NCI-H2196 (cell line): ENCODE data around the gene ANXA10.
"Not testable (repeated sequence)": the region's sequence is repeated elsewhere in the genome, so short reads cannot be mapped to it uniquely, and the experiment has no call there.

Source experiments
- DNase-seq: peaks from one replicate; lab custom pipeline; 2025; ENCODE audit not compliant: unreplicated experiment; lab: John Stamatoyannopoulos, UW

ANXA10 gene

DNA sequence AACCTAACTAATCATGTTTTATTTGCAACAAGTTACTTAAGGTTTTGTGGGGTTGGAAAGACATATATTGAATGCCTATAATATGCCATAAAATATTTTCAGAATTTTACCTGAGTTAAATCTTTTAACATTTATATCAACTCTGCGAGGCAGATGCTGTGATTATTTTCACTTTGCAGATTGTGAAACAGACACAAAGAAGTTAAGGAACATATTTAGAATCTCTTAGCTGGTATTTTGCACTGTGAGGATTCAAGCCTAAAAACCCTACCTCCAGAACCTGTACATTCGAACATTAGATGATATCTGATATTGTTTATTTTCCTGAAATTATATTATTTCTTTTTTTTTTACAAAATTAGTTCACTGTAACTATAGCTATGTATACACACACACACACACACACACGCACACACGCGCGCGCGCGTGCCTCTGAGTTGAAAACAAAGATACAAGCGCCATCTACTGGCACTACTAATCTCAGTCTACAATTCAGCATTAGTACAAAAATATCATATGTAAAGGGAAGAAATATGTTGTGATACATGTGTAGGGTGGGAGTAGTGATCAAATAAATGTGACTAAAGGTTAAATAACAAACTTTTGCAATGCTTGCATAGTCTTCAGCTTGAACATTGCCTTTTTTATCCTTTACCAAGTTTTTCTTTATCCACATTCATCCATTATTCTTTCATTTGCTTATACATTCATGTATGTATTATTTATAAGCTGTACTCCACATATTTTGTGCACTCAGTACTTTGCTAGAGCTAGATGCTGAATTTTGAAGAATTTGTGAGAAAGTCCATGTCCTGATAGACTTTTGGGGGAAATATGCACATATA is 61.5 kb downstream of the ANXA10 start:
- DNase-seq, result peak; percentile 43

DNA sequence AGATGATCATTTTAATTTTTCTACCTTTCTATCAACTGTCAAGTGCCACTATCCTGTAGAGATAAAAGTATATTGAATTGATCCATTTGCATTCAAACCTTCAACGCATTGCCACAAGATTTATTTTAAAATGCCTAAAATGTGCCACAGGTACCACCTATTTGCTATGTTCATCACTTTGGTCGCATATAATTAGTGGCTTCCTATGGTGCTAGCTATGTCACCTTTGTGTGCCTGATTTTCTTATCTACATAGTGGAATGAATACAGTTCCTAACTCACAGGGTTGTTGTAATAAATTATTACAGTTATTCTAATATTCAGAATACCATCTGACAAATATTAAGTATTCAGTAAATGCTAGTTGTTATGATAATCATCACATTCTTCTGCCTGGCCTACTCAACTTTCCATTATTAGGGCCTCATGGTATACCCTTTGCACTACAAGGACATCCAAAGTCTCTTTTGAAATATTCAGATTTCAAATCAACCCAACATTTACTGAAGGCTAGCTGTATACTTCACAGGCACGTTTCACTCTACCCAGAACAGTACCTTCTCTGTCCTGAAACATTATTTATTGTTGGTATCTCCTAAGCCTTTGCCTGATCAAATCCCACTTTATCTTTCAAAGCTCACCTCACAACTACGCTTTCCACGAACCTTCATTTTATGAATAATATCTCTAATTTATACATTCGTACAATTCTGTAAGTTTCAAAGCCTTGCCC is 62.4 kb downstream of the ANXA10 start:
- no peak for DNase-seq

DNA sequence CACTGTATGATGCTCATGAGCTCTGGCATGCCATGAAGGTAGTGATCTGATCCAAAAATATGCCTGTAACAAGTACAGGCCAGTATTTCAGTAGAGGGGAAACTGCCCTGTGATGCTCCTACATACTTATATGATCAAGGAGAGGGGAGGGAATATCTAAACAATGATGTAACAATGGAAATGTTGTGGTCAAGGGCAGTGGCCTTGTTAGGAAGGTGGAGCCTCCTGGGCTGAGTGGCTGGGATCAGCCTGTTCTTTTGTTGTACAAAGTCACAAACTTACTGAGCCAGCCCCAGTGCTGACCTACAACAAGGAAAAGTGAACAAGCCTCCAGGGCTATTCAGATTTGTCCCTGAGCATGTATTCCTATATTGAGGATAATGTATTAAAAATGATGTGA is 70.3 kb downstream of the ANXA10 start:
- no peak for DNase-seq

DNA sequence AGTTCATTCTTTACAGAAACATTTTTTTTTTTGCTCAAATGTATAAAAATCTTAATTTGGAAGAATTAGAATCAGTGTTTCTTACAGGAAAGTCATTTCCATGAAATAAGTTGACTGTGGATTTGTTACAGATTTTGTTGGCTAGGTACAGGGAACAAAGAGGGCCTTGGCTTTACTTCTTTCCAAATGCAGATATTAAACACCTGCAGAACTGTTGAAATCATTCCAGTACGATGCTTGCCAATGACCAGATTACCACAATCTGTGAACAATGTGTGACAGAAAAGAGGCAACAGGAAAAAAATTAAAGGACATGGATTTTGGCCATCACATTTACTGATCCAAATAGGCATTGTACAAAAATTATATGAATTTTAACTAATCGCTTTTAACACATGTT is 70.8 kb downstream of the ANXA10 start:
- DNase-seq, result no peak

DNA sequence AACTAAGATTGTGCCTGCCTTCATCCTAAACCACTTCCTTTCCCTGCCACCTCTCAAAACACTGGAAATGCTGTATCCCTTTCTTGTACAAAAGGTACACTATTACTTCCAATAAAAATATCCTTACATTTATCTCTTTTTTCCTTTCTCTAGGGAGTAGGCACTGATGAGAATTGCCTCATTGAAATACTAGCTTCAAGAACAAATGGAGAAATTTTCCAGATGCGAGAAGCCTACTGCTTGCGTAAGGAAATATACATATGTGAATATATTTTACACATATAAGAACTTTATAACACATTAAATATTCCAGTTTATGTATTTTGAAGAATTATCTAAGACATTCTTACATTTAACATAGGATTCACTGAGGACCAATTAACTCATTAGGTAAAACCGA is 71.7 kb downstream of the ANXA10 start:
- no peak for DNase-seq

DNA sequence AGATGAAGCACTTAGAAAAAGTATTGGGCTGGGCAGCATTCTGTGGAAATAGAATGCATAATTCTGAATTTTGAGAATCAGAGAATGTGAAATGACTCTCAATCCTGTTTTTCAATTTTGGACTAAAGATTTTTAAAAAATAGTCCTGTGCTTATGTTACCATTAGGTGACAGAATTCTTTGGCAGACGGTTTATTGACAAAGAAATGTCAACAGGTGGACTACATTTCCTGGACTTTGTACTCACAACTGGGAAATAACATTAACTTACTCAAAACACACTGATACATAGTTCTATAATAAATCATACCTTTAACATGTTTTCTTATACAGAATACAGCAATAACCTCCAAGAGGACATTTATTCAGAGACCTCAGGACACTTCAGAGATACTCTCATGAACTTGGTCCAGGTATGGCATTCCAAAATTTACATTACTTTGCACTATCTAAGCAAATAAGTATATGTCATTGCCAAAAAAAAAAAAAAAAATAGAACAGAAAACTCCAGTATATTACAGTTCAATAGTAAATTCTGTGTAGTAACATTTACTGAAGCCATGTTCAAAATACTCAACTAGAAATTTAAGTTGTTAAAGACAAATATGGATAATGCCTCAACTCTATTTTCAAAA is 72.7 kb downstream of the ANXA10 start:
- no peak for DNase-seq

DNA sequence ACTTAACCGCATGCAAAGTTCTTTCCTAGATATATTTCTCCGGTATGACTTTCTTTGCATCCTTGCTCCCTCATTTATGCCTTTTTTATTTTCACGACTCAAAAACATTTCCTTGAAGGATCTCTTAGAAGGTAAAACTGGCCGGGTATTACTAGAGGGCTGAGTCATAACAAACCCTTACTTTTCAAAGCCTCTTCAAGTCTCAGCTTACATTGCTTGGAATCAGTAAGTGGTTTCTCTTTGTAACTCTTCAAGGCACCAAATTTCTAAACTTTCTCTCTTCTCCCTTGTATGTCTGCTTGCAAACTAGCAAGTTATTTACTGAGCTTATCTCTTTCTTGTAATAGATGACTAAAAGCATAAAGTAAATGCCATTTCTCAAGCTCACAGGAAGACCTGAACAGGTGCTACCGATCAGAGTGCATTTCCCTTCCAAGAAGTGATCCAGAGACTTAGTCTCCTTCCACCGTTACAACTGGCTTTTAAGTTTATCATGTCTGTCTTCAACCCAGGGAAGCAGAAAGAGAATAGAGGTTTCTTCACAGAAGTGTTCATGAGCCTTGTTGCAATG is 75.5 kb downstream of the ANXA10 start:
- DNase-seq, result no peak

DNA sequence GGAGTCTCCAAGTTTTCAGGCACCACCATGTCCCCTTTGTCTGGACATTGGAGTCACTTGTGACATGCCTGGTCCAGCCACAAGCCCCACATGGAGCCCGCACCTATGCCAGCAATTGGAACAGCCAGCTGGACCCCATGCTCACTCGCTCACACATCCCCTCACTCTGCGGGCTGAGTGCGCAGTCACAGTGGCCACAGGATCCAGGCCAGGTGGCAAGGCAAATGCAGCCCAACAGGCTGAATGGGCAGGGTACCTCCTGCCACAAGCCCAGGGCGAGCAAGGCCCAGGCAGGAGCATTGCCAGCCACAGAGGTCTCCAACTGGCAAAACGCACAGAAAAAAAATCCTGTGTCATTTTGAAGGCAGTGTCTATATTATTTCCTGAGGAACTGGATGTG is 82.0 kb downstream of the ANXA10 start:
- no peak for DNase-seq

DNA sequence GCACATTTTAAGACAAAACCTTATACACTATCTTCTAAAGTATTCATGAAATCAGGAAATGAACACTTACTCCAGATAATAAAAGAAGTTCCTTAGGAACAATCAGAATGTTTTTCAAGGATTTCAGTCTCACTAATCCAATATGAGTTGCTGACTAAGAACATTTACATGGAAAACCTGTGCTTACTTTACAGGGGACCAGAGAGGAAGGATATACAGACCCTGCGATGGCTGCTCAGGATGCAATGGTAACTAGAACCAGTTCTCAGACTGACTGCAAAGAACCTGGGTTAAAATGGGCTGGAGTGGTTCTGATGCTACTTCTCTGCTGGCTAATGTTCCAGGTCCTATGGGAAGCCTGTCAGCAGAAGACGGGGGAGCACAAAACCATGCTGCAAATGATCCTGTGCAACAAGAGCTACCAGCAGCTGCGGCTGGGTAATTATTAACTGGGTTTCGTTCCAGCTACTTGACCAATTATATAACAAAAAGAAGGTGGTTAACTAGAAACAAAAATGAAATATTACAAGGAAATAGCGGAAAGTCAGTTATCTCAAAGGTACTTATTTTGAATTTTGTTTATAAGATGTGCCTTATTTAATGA is 85.3 kb downstream of the ANXA10 start:
- no peak for DNase-seq

DNA sequence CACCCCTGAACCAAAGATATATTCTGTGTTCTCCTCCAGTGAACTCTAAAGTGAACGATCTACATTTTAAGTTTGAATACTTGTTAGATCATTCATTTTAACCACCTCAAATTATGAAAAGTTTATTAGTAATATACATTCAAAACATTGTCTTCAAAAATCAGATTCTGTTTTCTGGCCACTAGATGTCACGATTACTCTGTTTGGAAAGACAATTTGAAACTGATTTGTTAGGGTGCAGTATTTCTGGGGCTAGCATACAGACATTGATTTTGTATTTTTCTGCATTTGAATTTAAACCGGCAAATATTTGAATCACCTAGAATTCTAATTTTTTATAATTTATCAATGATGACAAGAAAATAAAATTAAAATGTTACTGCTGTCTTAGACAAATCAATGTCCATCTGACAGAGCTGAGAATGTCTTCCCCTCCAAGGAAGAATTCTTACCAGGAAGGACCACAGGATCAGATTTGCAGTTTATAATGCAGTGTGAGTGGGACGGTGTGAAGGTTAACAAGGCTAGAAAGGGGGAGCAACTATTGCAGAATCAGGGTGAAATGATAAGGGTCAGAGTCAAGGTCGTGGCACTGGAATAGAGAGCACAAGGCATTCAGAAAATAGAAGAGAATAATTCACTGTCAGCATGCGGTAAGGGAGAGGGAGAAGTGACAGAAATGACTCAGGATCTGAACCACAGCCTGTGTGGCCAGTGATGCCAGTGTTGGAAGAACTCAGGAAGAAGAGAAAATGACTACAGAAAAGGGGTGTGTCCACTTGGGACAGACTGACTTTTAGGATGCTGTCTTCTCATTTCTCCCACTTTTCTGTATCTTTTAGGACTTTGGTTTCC is 91.6 kb downstream of the ANXA10 start:
- DNase-seq, result peak; percentile 16

DNA sequence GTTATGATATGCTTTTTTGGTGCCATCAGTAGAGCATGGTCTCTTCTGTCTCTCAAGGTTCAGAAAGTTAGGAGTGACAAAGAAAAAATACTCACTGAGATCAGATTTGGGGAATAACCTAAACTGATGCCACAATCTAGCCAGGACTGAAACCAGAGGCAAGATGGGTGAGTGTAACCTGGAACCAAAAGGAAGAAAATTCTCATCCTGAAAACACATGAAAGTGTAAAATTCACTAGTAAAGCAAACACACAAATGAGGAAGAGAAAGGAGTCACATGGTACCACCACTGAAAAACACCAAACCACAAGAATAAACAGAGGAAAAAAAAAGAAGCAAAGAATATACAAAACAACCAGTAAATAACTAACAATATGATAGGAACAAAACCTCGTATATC is 96.4 kb downstream of the ANXA10 start:
- no peak for DNase-seq

DNA sequence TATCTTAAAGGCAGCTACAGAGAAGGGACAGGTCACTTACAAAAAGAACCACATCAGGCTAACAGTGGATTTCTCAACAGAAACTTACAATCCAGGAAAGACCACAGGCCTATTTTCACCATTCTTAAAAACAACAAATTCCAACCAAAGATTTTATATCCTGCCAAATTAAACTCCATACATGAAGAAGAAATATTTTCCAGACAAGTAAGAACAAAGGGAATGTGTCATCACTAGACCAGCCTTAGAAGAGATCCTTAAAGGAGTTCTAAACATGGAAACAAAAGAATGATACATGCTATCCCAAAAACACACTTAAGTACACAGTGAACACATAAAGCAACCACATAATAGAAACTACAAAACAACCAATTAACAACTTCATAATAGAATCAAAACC is 105.6 kb downstream of the ANXA10 start:
- no peak for DNase-seq

DNA sequence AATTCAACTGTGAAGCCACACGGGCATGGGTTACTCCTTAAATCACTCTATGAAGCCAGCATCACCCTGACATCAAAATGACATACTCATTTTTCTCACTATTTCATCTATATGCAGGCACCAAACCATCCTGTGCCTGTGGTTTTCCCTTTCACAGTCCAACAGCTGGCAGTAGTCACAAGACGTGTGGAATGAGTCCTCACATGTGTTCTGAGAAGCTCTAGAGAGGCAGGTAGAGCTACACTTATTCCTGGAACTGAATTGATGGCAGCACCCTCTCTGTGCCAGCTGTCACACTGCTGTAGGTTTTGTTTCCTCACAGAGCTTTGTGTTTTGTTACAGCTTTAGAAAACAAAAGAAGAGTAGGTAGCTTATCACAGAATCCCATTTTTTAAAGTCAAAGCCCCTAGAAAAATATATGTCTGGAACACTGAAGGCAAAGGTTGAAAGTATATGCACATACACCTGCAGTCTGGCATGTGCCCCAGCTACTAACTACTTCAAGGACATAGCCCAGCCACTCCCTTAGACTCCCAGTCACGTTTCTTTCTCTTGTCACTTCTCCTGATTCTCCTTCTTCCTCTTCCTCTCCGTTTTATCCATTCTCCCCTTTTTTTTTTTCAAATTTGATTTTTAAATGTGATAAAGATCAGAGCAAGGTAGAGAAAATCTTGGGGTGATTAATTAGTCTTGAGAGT is 107.1 kb downstream of the ANXA10 start:
- DNase-seq, result no peak

DNA sequence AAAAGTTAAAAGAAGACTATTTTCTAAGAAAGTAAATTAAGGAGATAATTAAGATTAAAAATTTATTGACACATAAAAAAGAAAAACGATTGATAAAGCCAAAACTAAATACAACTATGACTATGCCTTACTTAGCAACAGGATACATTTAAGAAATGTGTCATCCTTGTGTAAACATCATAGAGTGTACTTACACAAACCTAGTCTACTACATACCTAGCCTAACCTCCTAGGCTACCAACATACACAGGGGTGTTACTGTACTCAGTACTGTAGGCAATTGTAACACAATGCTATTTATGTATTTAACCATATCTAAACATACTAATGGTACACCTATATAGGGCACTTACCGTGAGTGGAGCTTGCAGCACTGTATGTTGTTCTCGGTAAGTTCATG is 108.3 kb downstream of the ANXA10 start:
- no peak for DNase-seq

DNA sequence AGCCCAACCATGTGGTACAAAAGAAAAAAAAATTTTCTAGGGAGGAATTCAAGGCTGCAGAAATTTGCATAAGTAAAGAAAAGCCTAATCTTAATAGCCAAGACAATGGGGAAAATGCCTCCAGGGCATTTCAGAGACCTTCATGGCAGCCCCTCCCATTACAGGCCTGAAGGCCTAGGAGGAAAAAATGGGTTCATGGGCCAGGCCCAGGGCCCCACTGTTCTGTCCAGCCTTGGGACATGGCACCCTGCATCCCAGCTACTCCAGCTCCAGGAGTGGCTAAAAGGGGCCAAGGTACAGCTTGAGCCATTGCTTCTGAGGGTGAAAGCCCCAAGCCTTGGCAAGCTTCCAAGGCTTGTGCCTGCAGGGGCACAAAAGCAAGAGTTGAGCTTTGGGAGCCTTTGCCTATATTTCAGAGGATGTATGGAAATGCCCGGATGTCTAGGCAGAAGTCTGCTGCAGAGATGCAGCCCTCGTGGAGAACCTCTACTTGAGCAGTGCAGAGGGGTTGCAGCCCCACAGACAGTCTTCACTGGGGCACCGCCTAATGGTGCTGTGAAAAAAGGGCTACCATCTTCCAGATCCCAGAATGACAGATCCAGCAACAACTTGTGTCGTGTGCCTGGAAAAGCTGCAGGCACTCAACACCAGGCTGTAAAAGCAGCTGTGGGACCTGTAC is 111.0 kb downstream of the ANXA10 start:
- no peak for DNase-seq

DNA sequence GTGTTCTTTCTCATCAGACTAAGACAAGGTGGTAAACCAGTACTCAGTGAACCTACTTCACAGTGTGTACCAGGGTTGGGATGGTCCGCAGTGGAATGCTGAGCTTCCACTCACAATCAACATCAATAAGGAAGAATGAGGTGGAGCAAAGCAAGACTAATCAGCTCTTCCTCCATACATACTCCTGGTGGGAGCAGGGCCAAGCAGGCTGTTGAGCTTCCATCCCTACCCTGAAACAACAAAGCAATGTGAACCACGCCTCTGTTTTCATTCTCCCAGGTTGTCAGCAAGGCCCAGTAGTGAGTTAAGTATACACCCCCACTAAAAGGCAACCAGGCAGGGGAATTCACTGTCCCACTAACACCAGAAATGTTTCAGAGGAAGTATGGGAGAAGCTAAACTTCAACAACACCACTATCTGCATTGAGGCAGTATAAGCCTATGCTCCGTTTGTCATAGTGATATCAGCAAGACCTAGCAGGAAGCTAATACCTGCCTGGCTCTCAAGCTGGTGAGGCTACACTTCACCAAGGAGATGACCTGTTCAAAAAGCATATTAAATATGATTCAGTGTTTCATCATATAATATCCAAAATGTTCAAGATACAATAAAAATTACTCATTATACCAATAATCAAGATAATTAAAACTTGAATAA is 116.7 kb downstream of the ANXA10 start:
- DNase-seq, result no peak

DNA sequence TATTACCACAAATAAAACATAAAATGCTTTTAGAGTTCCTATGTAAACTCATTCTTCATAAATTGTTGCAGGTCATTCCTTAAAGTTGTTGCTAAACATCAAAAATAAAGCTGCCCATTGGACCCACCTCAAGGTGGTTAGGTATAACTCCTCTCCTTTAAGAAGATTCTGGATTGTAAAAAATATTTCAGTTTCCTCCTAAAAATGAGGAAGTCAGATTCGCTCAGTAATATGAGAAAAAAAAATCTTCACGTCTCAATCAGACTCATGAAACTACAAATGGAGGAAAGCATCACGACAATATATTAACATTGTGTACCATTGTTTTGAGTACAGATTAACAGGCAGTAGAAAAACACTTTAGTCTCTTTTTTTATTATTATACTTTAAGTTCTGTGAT is 120.3 kb downstream of the ANXA10 start:
- no peak for DNase-seq

DNA sequence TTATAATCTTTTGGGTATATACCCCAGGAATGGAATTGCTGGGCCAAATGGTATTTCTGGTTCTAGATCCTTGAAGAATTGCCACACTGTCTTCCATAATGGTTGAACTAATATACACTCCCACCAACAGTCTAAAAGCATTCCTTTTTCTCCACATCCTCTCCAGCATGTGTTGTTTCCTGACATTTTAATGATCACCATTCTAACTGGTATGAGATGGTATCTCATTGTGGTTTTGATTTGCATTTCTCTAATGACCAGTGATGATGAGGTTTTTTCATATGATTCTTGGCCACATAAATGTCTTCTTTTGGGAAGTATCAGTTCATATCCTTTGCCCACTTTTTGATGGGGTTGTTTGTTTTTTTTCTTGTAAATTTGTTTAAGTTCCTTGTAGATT is 121.2 kb downstream of the ANXA10 start:
- DNase-seq, result not testable (repeated sequence)

DNA sequence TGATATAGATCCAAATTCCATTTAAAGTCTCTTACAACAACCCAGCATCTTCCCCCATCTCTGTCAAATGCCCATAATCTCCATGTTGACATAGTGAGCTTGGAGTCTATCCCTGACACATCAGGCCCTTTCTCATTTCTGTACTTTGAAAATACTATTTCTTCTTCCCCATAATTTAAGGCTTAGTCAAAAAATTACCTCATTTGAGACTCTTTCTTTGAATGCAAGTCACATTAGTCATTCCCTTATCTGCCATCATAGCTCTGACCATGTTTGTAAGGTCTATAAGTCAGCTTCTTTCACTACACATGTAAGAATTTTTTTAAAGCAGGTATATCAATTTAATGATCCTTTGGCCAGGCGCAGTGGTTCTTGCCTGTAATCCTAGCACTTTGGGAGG is 126.3 kb downstream of the ANXA10 start:
- DNase-seq, result no peak
